Activated CD4-positive, alpha-beta T cell treated with anti-CD3 and anti-CD28 coated beads, Interleukin-10, Interleukin-2, amounts not matched to agents 100 ng/mL and 50 ng/mL, durations not matched to agents 16 hours and 8 hours (primary cell): ENCODE measurements around the gene FKBP1A.

Experiments
- DNase-seq: peaks from one replicate; pipeline ENCODE4 v3.0.0-alpha.2; 2020

The FKBP1A gene

DNA sequence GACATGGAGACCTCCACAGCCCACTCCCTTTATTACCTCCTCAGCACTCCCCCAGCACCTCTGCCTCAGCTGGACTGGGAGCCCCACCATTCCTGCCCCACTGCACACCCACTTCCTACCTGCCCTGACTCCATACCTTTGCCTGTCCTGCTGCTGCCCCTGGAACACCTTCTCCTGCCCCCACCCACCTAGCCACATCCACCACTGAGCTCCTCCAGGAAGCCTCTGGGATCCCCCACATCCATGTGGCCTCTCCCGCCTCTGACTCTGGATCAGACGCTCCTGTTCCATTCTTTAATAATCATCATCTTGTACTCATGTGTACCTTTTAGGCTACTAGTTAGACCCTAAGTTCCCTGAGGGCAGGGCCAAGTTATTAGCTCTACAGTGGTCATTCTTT lies 61.8 kb downstream of the FKBP1A start:
- DNase-seq, result no peak

- peak; percentile 41 for DNase-seq
These were observed 62.6 kb downstream of the FKBP1A start for GRCh38 chr20:1330075-1330830.

- no peak for DNase-seq
These were observed 64.0 kb downstream of the FKBP1A start, which contains the start of gene SDCBP2 for GRCh38 chr20:1328680-1329330. SDCBP2 (minus strand) TSS chr20:1329139; CDS start chr20:1320416, 8,723 bp downstream.

DNA sequence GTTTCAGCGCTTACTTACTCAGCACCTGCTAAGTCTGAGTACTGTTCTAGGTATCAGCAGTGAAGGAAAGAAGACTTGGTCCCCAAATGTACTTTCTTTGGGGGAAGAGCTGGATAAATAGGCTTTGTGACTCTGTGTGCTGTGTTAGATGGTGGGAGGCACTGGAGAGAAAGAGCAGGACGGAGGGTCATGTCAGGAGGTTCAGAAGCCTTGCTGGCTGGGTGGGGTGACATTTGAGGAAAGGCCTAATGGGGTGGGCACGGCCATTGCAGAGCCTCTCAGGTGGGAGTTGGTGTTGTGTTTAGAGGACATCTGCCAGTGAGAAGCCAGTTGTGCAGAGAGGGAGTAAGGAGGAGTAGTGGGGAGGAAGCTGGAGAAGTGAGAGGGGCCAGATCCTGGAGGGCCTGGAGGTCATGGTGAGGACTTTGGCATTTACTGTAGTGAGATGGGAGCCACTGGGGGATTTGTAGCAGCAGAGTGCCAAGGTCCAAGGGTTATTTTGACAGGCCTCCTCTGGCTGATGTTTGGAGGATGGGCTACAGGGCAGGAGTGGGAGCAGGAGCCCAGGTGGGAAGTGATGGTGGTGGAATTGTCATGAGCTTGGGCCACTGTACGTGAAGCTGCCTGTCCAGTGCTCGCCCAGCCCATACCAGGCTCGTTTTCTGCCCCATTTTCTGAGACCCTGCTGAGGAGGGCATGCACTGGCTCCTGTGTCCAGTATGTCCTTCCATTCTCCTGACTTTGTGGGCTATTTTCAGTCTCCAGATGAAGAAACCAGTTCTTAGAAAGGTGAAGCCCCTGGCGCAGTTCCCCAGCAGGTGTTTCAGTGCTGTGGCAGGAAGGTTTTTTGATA lies 64.8 kb downstream of the FKBP1A start:
- DNase-seq, result no peak

GRCh38 chr20:1327241-1327653 lies 65.6 kb downstream of the FKBP1A start:
- no peak for DNase-seq

GRCh38 chr20:1326031-1326930 lies 66.6 kb downstream of the FKBP1A start:
- peak; percentile 38 for DNase-seq

DNA sequence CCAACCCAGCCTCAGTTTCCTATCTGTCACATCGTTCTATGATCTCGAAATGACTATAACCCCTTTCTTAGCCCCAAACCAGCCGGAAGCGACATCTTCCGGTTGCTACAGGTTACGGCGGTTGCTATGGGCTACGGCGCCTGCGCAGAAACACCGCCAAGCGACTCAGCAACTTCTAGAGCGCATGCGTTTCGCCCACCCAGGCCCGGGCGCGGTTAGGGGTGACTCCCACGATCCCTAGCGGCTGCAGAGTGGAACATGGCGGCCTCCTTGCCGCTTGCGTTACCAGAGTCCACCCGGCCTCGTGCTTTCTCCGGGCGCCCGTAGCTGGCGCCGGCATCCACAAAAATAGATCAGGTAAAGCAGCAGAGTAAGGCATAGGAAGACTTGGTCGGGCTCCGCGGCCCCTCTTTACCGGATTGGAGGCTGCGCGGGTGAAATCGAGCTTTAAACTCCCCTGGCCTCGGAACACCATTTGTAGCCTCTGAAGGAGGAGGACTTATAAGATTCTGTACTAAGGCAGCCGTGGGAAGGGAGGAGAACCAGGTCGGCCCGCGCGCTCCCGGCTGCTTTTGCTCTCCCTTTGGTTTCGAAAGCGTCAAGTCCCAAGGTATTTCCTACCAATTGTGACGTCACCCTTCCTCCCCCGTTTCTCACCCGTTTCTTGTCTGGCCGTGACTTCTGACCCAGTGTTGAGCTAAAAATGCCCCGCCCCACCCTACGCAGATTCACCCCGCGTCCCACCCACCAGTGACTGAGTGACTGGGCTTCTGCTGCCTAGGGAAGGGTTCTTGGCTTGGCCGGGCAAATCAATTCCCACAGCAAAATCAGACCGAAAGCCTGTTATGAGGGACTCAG lies 67.5 kb downstream of the FKBP1A start:
- peak; percentile 100 for DNase-seq

- no peak for DNase-seq
These were observed 68.2 kb downstream of the FKBP1A start for GRCh38 chr20:1324598-1325172.

GRCh38 chr20:1323830-1324597 lies 68.8 kb downstream of the FKBP1A start:
- no peak for DNase-seq

DNA sequence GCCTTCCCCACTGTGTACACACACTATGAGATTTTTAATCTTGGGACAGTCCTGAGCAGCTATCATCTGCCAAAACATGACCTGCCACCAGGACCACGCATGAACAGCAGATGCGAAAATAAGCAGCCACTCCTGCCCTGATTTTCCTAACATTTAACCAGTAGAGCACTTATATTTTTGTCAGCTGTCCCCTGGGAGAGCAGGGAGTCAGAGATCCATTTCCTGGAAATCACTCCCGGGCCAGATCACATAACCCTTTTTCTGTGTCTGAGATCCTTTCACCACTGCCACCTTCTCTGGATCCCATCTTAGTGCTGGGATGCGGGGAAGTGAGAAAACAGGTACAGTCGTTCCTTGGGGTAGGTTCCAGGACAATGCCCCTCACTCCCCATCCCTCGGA lies 69.6 kb downstream of the FKBP1A start:
- no peak for DNase-seq

- no peak for DNase-seq
These were observed 70.2 kb downstream of the FKBP1A start for GRCh38 chr20:1322511-1323245.

DNA sequence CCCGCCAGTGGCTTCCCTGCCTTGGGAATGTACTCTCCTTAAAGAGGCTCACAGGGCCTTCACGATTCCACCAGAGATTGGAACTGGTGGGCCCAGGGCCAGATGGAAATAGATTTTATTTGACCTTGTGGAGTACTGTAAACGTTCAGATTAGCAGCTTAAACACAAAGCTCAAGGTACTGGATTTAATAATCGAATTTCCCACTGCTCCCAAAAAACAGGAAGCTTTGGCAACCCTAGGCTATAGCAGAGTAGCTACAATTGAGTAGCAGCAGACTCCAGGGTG lies 71.3 kb downstream of the FKBP1A start:
- DNase-seq, result no peak

DNA sequence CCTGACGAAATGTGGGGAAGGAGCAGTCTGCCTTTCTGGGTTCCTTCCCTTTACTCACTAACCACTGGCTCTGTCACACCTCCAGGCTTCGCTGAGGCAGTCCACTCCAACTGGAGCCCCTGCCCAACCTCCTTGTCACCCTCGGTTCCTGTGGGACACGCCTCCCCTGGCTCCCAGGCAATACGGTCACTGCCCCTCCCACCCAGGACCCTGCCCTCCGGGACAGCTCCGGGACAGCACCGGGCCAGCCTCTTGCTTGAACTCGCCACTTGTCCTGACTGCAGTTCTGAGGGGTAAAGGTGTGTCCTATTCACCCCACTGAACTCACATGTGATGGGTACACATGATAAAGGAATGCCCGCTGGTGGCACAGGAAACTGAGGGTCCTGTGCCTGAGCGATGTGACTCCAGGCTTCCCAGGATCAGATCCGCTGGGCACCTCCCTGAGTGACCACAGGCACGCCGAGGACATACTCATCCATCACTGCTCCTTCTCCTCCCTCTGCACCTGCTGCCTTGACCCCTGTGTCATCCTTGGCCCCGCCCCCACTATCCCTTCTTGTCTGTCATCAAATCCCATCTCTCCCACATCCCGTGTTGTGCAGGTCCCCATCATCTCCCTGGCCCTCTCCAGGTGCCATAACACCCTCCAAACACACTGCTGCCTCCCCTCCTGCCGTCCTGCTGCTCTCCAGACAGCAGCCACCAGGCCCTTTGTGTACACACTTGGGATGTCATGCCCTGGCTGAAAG lies 71.8 kb downstream of the FKBP1A start:
- no peak for DNase-seq

DNA sequence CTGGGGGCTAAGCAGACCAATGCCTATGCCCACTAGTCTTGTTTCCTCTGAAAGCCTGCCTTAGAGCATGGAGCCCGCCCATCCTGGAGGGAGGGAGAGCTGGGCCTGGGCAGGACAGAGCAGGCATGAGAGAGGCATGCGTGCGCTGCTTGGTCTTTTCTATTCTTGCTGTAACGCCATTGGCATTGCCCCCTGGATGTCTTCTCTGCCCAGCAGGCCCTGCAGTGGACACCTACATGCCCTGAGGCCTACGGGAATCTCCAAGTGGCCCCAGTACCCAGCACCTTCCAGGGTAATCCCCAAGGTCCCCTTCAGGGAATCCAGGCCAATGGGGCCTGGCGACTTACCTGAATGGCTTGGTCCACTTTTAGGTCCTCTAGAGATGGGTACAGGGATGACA lies 72.8 kb downstream of the FKBP1A start:
- DNase-seq, result no peak

DNA sequence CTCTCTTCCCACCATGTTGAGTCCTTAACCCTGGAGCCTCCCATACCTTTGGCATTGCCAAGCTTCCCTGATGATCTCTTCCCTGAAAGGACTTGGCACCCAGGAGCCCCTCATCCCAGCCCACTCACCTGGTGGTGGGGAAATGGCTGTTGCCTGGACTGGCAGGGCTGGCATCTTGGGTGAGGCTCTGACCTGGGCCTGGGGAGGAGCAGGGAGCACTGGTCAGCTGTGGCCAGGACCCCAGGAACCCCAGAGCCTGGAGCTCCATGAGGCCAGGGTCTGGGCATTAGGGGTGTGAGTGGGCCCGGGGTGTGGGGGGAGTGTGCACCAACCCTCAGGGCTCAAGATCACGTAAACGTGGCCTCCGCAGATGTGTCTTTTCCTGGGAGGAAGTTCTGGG lies 73.4 kb downstream of the FKBP1A start:
- no peak for DNase-seq

GRCh38 chr20:1319051-1319450 lies 73.8 kb downstream of the FKBP1A start:
- no peak for DNase-seq
